HEK293 (cell line): ENCODE data around the gene UBB.

Source experiments
- BCL11A ChIP-seq: fragments of 450-650 bp; formaldehyde crosslinking; IDR thresholded peaks from 2 replicates; pipeline ENCODE4 v1.5.1; 2016; ENCODE audit warnings: low read depth, missing biosample characterization, missing genetic modification characterization
- CTCF ChIP-seq: fragments of 450-650 bp; formaldehyde crosslinking; IDR thresholded peaks from 2 replicates; pipeline ENCODE4 v1.5.1; 2016; ENCODE audit warnings: missing biosample characterization, missing genetic modification characterization
- ELK4 ChIP-seq: IDR thresholded peaks from 2 replicates; pipeline ENCODE4 v1.6.1; 2011; ENCODE audit warnings: mild to moderate bottlenecking, low read depth, low read length, borderline replicate concordance
- PRDM10 ChIP-seq: fragments of 450-650 bp; formaldehyde crosslinking; IDR thresholded peaks from 2 replicates; pipeline ENCODE4 v1.5.1; 2016; ENCODE audit warnings: missing biosample characterization, missing genetic modification characterization
- REPIN1 ChIP-seq: fragments of 450-650 bp; formaldehyde crosslinking; IDR thresholded peaks from 2 replicates; pipeline ENCODE4 v1.5.1; 2017; ENCODE audit warnings: missing biosample characterization, missing genetic modification characterization, low read depth
- TCF7L2 ChIP-seq: IDR thresholded peaks from 2 replicates; pipeline ENCODE4 v1.6.1; 2011; ENCODE audit warnings: low read depth, mild to moderate bottlenecking, inconsistent platforms, low read length, moderate library complexity, borderline replicate concordance
- ZBTB21 ChIP-seq: fragments of 450-650 bp; formaldehyde crosslinking; IDR thresholded peaks from 2 replicates; pipeline ENCODE4 v1.5.1; 2017; ENCODE audit warnings: missing biosample characterization, missing genetic modification characterization
- ZFP37 ChIP-seq: fragments of 450-650 bp; formaldehyde crosslinking; IDR thresholded peaks from 2 replicates; pipeline ENCODE4 v1.5.1; 2016; ENCODE audit warnings: missing biosample characterization, missing genetic modification characterization
- ZNF184 ChIP-seq: fragments of 450-650 bp; IDR thresholded peaks from 2 replicates; pipeline ENCODE4 v1.5.1; 2018; ENCODE audit warnings: missing biosample characterization, mild to moderate bottlenecking, missing genetic modification characterization
- ZNF302 ChIP-seq: fragments of 450-650 bp; formaldehyde crosslinking; IDR thresholded peaks from 2 replicates; pipeline ENCODE4 v1.5.1; 2016; ENCODE audit warnings: missing biosample characterization, missing genetic modification characterization, low read depth
- ZNF354C ChIP-seq: fragments of 450-650 bp; formaldehyde crosslinking; IDR thresholded peaks from 2 replicates; pipeline ENCODE4 v1.5.1; 2016; ENCODE audit warnings: missing biosample characterization, missing genetic modification characterization, low read depth, borderline replicate concordance
- ZNF639 ChIP-seq: fragments of 450-650 bp; formaldehyde crosslinking; IDR thresholded peaks from 2 replicates; pipeline ENCODE4 v1.5.1; 2016; ENCODE audit warnings: missing biosample characterization, missing genetic modification characterization
- ZNF660 ChIP-seq: fragments of 450-650 bp; IDR thresholded peaks from 2 replicates; pipeline ENCODE4 v1.5.1; 2018; ENCODE audit warnings: missing biosample characterization, mild to moderate bottlenecking, missing genetic modification characterization
- ZNF777 ChIP-seq: fragments of 450-650 bp; formaldehyde crosslinking; IDR thresholded peaks from 2 replicates; pipeline ENCODE4 v1.5.1; 2017; ENCODE audit warnings: missing biosample characterization, missing genetic modification characterization, borderline replicate concordance

GRCh38 chr17:16364625-16365024 lies 16.3 kb upstream of the UBB start:
- TF ChIP-seq ZNF660 (tag by site-specific recombination) (no peak), CTCF (tag by site-specific recombination) (no peak), ZNF639 (tag by site-specific recombination) (no peak), ZBTB21 (no peak), ZNF354C (tag by site-specific recombination) (no peak), PRDM10 (tag by site-specific recombination) (no peak), ZFP37 (no peak), REPIN1 (tag by site-specific recombination) (no peak), TCF7L2 (no peak), ZNF777 (tag by site-specific recombination) (no peak), ELK4 (no peak), BCL11A (tag by site-specific recombination) (no peak), ZNF184 (tag by site-specific recombination) (no peak), ZNF302 (tag by site-specific recombination) (no peak)
